ENCODE data around the gene IGSF3.
"Not testable (repeated sequence)": the region's sequence is repeated elsewhere in the genome, so short reads cannot be mapped to it uniquely, and the experiment has no call there.

The IGSF3 gene

DNA sequence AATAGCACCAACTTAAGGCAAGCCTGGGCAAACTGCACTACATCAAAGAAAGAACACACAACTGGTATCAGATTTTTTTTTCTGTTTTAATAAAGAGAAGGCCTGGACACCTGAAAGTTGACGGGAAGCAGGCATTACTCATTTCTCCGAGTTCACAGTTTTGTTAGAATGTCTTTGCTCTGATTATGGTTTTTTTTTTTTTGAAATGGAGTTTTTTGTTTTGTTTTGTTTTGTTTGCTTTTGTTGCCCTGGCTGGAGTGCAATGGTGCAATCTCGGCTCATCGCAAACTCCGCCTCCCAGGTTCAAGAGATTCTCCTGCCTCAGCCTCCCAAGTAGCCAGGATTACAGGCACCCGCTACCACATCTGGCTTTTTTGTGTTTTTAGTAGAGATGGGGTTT is 9.7 kb downstream of the IGSF3 start:
- H3K36me3 Mint-ChIP-seq (ENCODE audit: low read depth); H3K27ac Mint-ChIP-seq; H3K4me3 Mint-ChIP-seq; H3K9me3 Mint-ChIP-seq; H3K4me1 Mint-ChIP-seq (ENCODE audit: low read depth): not testable (repeated sequence)
- H3K27me3 Mint-ChIP-seq, result peaks cover 19% of the 10 kb centered on the region

DNA sequence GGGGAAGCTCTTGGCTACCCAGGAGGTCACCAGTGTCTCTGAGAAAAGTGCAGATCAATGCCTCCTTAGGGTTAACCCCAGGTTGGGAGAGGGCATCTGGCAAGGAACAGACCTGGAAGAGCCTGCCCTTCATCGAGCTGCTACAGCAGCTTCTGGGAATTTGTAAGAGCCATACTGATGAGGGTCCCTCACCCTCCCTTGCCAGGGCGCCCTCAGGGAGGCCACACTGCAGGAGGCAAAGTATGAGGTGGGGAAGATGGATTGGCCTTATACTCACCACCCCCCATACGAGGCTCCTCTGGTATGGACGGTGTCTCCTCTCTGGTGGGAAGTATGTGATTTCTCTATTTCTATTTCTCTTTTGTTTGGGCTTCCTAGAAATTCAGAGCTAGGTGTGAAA is 13.2 kb downstream of the IGSF3 start:
- no peaks in the 10 kb centered on the region for H3K36me3 Mint-ChIP-seq (ENCODE audit: low read depth)
- no peaks in the 10 kb centered on the region for H3K4me1 Mint-ChIP-seq (ENCODE audit: low read depth)
- no peaks in the 10 kb centered on the region for H3K9me3 Mint-ChIP-seq
- H3K27me3 Mint-ChIP-seq, result peaks cover 23% of the 10 kb centered on the region
- no peak overlapping the region for H3K27ac Mint-ChIP-seq
- H3K4me3 Mint-ChIP-seq, result no peak overlapping the region

DNA sequence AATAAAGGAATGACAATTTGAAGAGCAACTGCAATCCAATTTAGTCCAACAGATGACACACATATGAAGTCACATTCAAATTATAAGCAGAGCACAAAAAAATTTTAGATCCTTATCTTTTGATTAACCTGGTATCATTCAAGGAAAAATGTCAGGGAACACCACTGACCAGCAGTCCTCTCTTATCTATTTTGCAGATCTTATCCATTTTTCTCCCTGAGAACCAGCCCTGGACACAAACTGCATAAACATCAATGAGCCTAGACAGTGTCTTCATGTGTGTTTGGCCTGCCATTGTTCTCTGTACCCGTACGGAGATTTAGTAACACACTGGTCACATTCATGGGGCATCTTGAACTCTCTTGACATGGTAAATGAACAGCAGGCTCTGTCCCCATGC is 14.9 kb downstream of the IGSF3 start:
- not testable (repeated sequence) for H3K36me3 Mint-ChIP-seq (ENCODE audit: low read depth); H3K4me1 Mint-ChIP-seq (ENCODE audit: low read depth); H3K9me3 Mint-ChIP-seq; H3K4me3 Mint-ChIP-seq; H3K27ac Mint-ChIP-seq
- H3K27me3 Mint-ChIP-seq, result peaks cover 25% of the 10 kb centered on the region

GRCh38 chr1:116650781-116651180 is 16.8 kb downstream of the IGSF3 start:
- H3K4me3 Mint-ChIP-seq; H3K4me1 Mint-ChIP-seq (ENCODE audit: low read depth); H3K9me3 Mint-ChIP-seq; H3K27ac Mint-ChIP-seq; H3K36me3 Mint-ChIP-seq (ENCODE audit: low read depth): not testable (repeated sequence)
- H3K27me3 Mint-ChIP-seq, result peaks cover 24% of the 10 kb centered on the region

GRCh38 chr1:116649041-116649440 is 18.5 kb downstream of the IGSF3 start:
- H3K4me1 Mint-ChIP-seq (ENCODE audit: low read depth); H3K9me3 Mint-ChIP-seq; H3K4me3 Mint-ChIP-seq; H3K36me3 Mint-ChIP-seq (ENCODE audit: low read depth); H3K27ac Mint-ChIP-seq: not testable (repeated sequence)
- H3K27me3 Mint-ChIP-seq, result peaks cover 24% of the 10 kb centered on the region

DNA sequence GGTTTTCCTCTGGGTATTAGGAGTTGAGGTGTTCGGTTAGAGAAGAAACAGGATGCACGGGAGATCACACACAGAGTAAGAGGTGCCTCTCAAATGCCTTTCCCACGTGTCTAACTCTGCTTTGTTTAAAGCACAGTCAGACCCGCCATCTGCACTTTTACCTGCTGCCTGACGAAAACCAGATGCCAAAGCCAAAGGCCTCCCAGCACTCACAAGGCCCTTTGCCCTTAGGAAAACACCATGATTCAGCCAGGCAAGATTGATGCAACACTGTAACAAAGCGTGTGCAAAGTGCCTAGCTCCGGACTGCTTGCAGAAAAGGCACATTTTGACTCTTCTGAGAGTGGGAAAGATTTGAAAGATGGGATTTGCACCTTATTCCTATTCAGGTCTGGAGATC is 19.2 kb downstream of the IGSF3 start:
- not testable (repeated sequence) for H3K36me3 Mint-ChIP-seq (ENCODE audit: low read depth); H3K4me1 Mint-ChIP-seq (ENCODE audit: low read depth); H3K4me3 Mint-ChIP-seq; H3K27ac Mint-ChIP-seq; H3K9me3 Mint-ChIP-seq
- H3K27me3 Mint-ChIP-seq, result peaks cover 23% of the 10 kb centered on the region

DNA sequence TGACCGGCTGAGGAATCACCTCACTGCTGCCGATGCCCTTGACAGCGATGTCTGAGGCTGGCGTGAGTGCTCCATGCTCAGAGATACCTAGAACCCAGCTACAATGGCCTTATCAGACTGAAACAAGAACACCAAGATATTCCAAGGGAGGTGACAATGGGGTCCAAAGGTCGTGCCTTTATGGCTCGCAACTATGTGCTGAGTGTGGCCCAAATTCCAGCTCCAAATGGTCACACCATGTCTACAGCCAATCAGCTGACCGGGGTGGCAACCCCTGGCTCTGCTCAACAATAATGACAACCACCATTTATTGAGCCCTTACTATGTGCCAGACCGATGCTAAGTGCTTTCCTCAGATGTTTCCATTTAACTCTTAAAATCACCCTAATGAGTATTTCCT is 20.3 kb downstream of the IGSF3 start:
- H3K27ac Mint-ChIP-seq; H3K4me1 Mint-ChIP-seq (ENCODE audit: low read depth); H3K9me3 Mint-ChIP-seq; H3K36me3 Mint-ChIP-seq (ENCODE audit: low read depth); H3K4me3 Mint-ChIP-seq: not testable (repeated sequence)
- H3K27me3 Mint-ChIP-seq, result peaks cover 25% of the 10 kb centered on the region

- H3K4me3 Mint-ChIP-seq; H3K4me1 Mint-ChIP-seq (ENCODE audit: low read depth); H3K9me3 Mint-ChIP-seq; H3K27ac Mint-ChIP-seq; H3K36me3 Mint-ChIP-seq (ENCODE audit: low read depth): not testable (repeated sequence)
- peaks cover 21% of the 10 kb centered on the region for H3K27me3 Mint-ChIP-seq
These were observed 20.8 kb downstream of the IGSF3 start for GRCh38 chr1:116646673-116647170.

DNA sequence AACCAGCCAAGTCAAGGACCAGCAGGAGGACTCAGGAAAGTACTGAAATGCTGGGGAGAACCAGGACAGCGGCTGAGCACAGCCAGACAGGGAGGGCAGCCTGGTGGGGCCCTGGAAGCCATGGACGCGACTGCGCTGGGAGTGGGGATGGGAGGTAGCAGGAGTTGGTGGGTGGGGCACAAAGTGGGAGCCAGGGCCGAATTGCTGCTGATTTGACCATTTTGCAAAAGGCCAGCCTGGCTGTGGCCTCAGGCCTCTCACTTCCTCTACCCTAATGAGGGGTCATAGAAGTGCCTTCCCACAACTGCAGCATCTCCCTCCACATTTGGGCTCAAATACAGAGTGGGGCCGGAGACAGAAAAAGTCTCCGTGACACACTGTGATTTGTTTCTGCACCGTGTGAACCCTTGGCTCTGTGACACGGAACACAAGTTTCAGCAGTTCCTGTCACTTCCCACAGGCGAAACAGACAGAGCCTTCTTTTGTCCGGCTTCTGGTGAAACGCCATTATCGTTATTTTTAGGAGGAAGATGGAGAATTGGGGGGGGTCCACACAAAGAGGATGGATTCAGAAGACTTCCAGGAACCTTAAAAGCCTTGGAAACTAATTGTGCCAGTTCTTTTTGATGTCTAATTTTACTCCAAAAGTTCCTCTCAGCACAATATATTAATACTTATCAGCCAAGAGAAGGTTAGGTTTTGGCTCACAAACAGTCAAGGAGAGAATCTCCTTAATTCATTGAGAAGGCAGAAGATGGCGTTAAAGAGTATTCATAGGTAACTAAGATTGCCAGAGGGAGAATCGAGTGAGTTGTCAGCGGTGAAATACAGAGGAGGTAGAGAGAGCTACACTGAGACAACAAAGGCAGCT is 21.5 kb downstream of the IGSF3 start:
- H3K4me1 Mint-ChIP-seq (ENCODE audit: low read depth); H3K4me3 Mint-ChIP-seq; H3K36me3 Mint-ChIP-seq (ENCODE audit: low read depth): not testable (repeated sequence)

DNA sequence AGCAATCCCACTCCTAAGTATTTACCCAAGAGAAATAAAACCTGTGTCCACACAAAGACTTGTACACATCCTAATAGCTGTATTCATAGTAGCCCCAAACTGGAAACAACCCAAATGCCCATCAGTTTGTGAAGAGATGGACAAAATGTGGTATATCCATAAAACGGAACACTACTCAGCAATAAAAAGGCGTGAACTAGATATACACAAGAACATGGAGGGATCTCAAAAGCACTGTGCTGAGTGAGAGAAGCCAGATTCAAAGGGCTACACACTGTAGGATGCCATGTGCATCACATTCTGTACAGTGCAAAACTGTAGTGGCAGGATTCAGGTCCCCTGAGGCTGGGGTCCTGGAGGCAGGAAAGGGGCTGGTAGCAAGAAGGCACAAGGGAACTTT is 22.5 kb downstream of the IGSF3 start:
- peaks cover 24% of the 10 kb centered on the region for H3K27me3 Mint-ChIP-seq
- H3K4me3 Mint-ChIP-seq; H3K9me3 Mint-ChIP-seq; H3K36me3 Mint-ChIP-seq (ENCODE audit: low read depth); H3K4me1 Mint-ChIP-seq (ENCODE audit: low read depth); H3K27ac Mint-ChIP-seq: not testable (repeated sequence)

More for the DNA sequence above, 21.5 kb downstream of the IGSF3 start:
- H3K27ac Mint-ChIP-seq, H3K9me3 Mint-ChIP-seq: not testable (repeated sequence)
- H3K27me3 Mint-ChIP-seq, result peaks cover 24% of the 10 kb centered on the region

GRCh38 chr1:116644096-116644495 is 23.4 kb downstream of the IGSF3 start:
- not testable (repeated sequence) for H3K36me3 Mint-ChIP-seq (ENCODE audit: low read depth); H3K27ac Mint-ChIP-seq; H3K9me3 Mint-ChIP-seq; H3K4me3 Mint-ChIP-seq; H3K4me1 Mint-ChIP-seq (ENCODE audit: low read depth)
- peaks cover 15% of the 10 kb centered on the region for H3K27me3 Mint-ChIP-seq

DNA sequence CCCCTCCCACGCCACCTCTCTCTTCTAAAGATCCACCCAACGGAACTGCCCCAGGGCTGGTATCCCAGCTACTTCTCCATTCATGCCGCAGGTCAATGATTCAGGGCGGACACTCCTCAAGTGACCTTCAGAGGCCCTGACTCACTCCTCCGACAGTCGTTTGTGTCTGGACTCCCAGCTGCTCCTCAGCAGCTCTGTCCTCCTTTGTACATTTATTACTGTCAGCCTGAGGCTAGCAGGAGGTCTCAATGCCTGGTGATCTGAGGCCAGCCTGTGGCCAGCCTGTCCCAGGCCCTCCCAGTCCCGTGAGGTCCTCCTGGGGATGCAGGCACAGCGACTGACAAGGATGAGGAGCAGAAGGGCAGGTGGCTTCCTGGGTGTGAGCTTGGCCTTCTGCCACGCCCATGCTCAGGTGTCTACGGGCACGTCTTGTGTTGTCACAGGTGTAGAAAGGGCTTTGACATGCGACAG is 24.2 kb downstream of the IGSF3 start:
- not testable (repeated sequence) for H3K36me3 Mint-ChIP-seq (ENCODE audit: low read depth); H3K9me3 Mint-ChIP-seq; H3K4me1 Mint-ChIP-seq (ENCODE audit: low read depth); H3K27ac Mint-ChIP-seq; H3K4me3 Mint-ChIP-seq
- H3K27me3 Mint-ChIP-seq, result peaks cover 21% of the 10 kb centered on the region

- H3K36me3 Mint-ChIP-seq (ENCODE audit: low read depth); H3K4me1 Mint-ChIP-seq (ENCODE audit: low read depth); H3K4me3 Mint-ChIP-seq; H3K27ac Mint-ChIP-seq; H3K9me3 Mint-ChIP-seq: not testable (repeated sequence)
- H3K27me3 Mint-ChIP-seq, result peaks cover 22% of the 10 kb centered on the region
These were observed 24.9 kb downstream of the IGSF3 start for GRCh38 chr1:116642311-116643280.

- Mint-ChIP-seq H3K27ac (peak overlapping the region; percentile 71), H3K27me3 (peaks cover 10% of the 10 kb centered on the region), H3K4me1 (ENCODE audit: low read depth) (peaks cover 12% of the 10 kb centered on the region)
- not testable (repeated sequence) for H3K36me3 Mint-ChIP-seq (ENCODE audit: low read depth); H3K9me3 Mint-ChIP-seq; H3K4me3 Mint-ChIP-seq
These were observed 29.9 kb downstream of the IGSF3 start for GRCh38 chr1:116637583-116637982.

GRCh38 chr1:116636584-116636983 is 30.9 kb downstream of the IGSF3 start:
- not testable (repeated sequence) for H3K36me3 Mint-ChIP-seq (ENCODE audit: low read depth); H3K27ac Mint-ChIP-seq; H3K9me3 Mint-ChIP-seq; H3K4me3 Mint-ChIP-seq; H3K27me3 Mint-ChIP-seq
- H3K4me1 Mint-ChIP-seq (ENCODE audit: low read depth), result peaks cover 12% of the 10 kb centered on the region

All from stimulated activated naive CD8-positive, alpha-beta T cell treated with anti-CD3 and anti-CD28 coated beads, Interleukin-15, Interleukin-2, amounts not matched to agents 100 ng/mL and 50 ng/mL, for 24 hours (primary cell).